GM23338 (cell line): ENCODE measurements around the gene CHMP4B. TPM values are rescaled to one million over a fixed set of nuclear protein-coding genes. Genes with fewer than 3 reads are reported as not detected.

Experiments
- ATAC-seq: fragments of 200-7000 bp; cut with Tn5 transposase; 3 replicates; pipeline ENCODE4 v1.9.1; 2020
- DNase-seq: peaks from one replicate; pipeline ENCODE4 v3.0.0-alpha.2; 2015; ENCODE audit warnings: low spot score
- H2AFZ ChIP-seq: fragments of 200-600 bp; sonication (generic); 2 replicates; pipeline ENCODE4 v1.8.0; 2016; ENCODE audit warnings: antibody characterized with exemption, mild to moderate bottlenecking, moderate library complexity
- H3F3A ChIP-seq: fragments of 200-600 bp; sonication (generic); replicated peaks from 2 replicates; pipeline ENCODE4 v1.8.0; 2017; ENCODE audit warnings: antibody characterized with exemption, mixed run types, low read depth
- H3K27ac ChIP-seq: fragments of 200-600 bp; sonication (generic); 2 replicates; pipeline ENCODE4 v1.6.1; 2016; ENCODE audit warnings: low read depth
- H3K27me3 ChIP-seq: fragments of 200-600 bp; sonication (generic); 2 replicates; pipeline ENCODE4 v1.8.0; 2016; ENCODE audit warnings: mild to moderate bottlenecking, mixed run types, moderate library complexity; ENCODE audit not compliant: insufficient read depth
- H3K36me3 ChIP-seq: fragments of 200-600 bp; sonication (generic); 2 replicates; pipeline ENCODE4 v1.8.0; 2016; ENCODE audit warnings: mild to moderate bottlenecking; ENCODE audit not compliant: insufficient read depth
- H3K4me1 ChIP-seq: fragments of 200-600 bp; sonication (generic); 2 replicates; pipeline ENCODE4 v1.8.0; 2016; ENCODE audit warnings: mild to moderate bottlenecking, moderate library complexity; ENCODE audit not compliant: insufficient read depth
- H3K4me2 ChIP-seq: fragments of 200-600 bp; sonication (generic); 2 replicates; pipeline ENCODE4 v1.7.1; 2017; ENCODE audit warnings: mixed run types
- H3K4me3 ChIP-seq: fragments of 200-600 bp; sonication (generic); 2 replicates; pipeline ENCODE4 v1.6.1; 2016; ENCODE audit warnings: mixed run types
- H3K79me2 ChIP-seq: fragments of 200-600 bp; sonication (generic); replicated peaks from 2 replicates; pipeline ENCODE4 v1.8.0; 2017; ENCODE audit warnings: mild to moderate bottlenecking; ENCODE audit not compliant: insufficient read depth
- H3K9me2 ChIP-seq: fragments of 200-600 bp; sonication (generic); 2 replicates; pipeline ENCODE4 v1.8.0; 2017; ENCODE audit not compliant: insufficient read depth
- H4K20me1 ChIP-seq: fragments of 200-600 bp; sonication (generic); replicated peaks from 2 replicates; pipeline ENCODE4 v1.8.0; 2017; ENCODE audit warnings: mild to moderate bottlenecking; ENCODE audit not compliant: insufficient read depth
- H3K27ac Mint-ChIP-seq: 2 replicates; pipeline ENCODE4 v1.8.0; 2020; ENCODE audit warnings: inconsistent platforms, mild to moderate bottlenecking, moderate library complexity, mixed read lengths
- H3K27me3 Mint-ChIP-seq: 3 replicates; pipeline ENCODE4 v1.8.0; 2022; ENCODE audit warnings: low read depth, mild to moderate bottlenecking, moderate library complexity, mixed read lengths, inconsistent platforms; ENCODE audit not compliant: insufficient read depth, poor library complexity
- H3K36me3 Mint-ChIP-seq: 3 replicates; pipeline ENCODE4 v1.8.0; 2021; ENCODE audit warnings: low read depth, mild to moderate bottlenecking, inconsistent platforms, moderate library complexity, mixed read lengths
- H3K4me1 Mint-ChIP-seq: 3 replicates; pipeline ENCODE4 v1.8.0; 2020; ENCODE audit warnings: mild to moderate bottlenecking, inconsistent platforms, mixed read lengths
- H3K4me3 Mint-ChIP-seq: 3 replicates; pipeline ENCODE4 v1.8.0; 2021; ENCODE audit warnings: moderate library complexity, mild to moderate bottlenecking, inconsistent platforms, mixed read lengths
- H3K9me3 Mint-ChIP-seq: 3 replicates; pipeline ENCODE4 v1.8.0; 2020; ENCODE audit warnings: moderate library complexity, mild to moderate bottlenecking, inconsistent platforms, mixed read lengths
- CREB1 ChIP-seq: fragments of 250-450 bp; sonication (Bioruptor Pico); IDR thresholded peaks from 2 replicates; pipeline ENCODE4 v1.5.0; 2020; ENCODE audit warnings: low read depth, mild to moderate bottlenecking, moderate library complexity
- EZH2phosphoT487 ChIP-seq: fragments of 200-600 bp; sonication (generic); IDR thresholded peaks from one replicate; pipeline ENCODE4 v1.8.1; 2018; ENCODE audit warnings: antibody characterized with exemption; ENCODE audit not compliant: unreplicated experiment
- JUNB ChIP-seq: IDR thresholded peaks from one replicate; pipeline ENCODE4 v1.6.1; 2016; ENCODE audit warnings: antibody characterized with exemption; ENCODE audit not compliant: unreplicated experiment
- NANOG ChIP-seq: IDR thresholded peaks from 2 replicates; pipeline ENCODE4 v1.6.1; 2016; ENCODE audit warnings: antibody characterized with exemption, borderline replicate concordance
- POLR2AphosphoS5 ChIP-seq: IDR thresholded peaks from 2 replicates; pipeline ENCODE4 v1.6.1; 2016; ENCODE audit warnings: antibody characterized with exemption, low read depth
- STAT1 ChIP-seq: IDR thresholded peaks from one replicate; pipeline ENCODE4 v1.6.1; 2016; ENCODE audit warnings: antibody characterized with exemption; ENCODE audit not compliant: unreplicated experiment
- ZNF114 ChIP-seq: fragments of 250-450 bp; sonication (Bioruptor Pico); IDR thresholded peaks from 2 replicates; pipeline ENCODE4 v1.5.0; 2020; ENCODE audit warnings: mild to moderate bottlenecking, moderate library complexity
- ZNF331 ChIP-seq: fragments of 250-450 bp; sonication (Bioruptor Pico); IDR thresholded peaks from 2 replicates; pipeline ENCODE4 v1.5.0; 2020; ENCODE audit warnings: low read depth, mild to moderate bottlenecking, moderate library complexity
- ZNF462 ChIP-seq: fragments of 250-450 bp; sonication (Bioruptor Pico); IDR thresholded peaks from 2 replicates; pipeline ENCODE4 v1.5.0; 2020; ENCODE audit warnings: mild to moderate bottlenecking, moderate library complexity
- polyA plus RNA-seq: library from polyadenylated mRNA; unstranded; fragments of >200 nt; fragmentation: Nextera tagmentation; extraction: Ambion mirVana; gene quantifications from 2 replicates; pipeline ENCODE4 v1.2.1, GENCODE V29; 2016
- total RNA-seq: library from RNA; depleted of rRNA; stranded (reverse); fragments of >200 nt; shearing (Covaris generic); gene quantifications from 2 replicates; pipeline ENCODE4 v1.2.3, GENCODE V29; 2014
- TF ChIP-seq, protein P1 (sequence below): IDR thresholded peaks from one replicate; pipeline ENCODE4 v1.6.1; 2018; ENCODE audit warnings: antibody characterized with exemption; ENCODE audit not compliant: unreplicated experiment

Gene CHMP4B
- total and polyA plus RNA-seq, 2 experiments from 2014 or later: 14.5 to 49.3 TPM

GRCh38 chr20:33878583-33878982, 67.4 kb downstream of the CHMP4B start:
- Mint-ChIP-seq H3K27ac (no peak overlapping the region), H3K36me3 (no peaks in the 10 kb centered on the region; the same call in 2 of the 3 replicates), H3K4me1 (peaks cover under 1% of the 10 kb centered on the region; the same call in 1 of the 3 replicates), H3K9me3 (peaks cover 17% of the 10 kb centered on the region), H3K27me3 (peaks cover 12% of the 10 kb centered on the region), H3K4me3 (no peak overlapping the region)
- DNase-seq (no peak), ATAC-seq (no peak)
- Histone ChIP-seq H3K4me2 (no peak overlapping the region), H3K9me2 (no peaks in the 10 kb centered on the region), H3K4me3 (no peak overlapping the region), H3K4me1 (no peaks in the 10 kb centered on the region), H3K27ac (no peak overlapping the region), H3K79me2 (no peaks in the 10 kb centered on the region), H4K20me1 (no peaks in the 10 kb centered on the region), H3K27me3 (no peaks in the 10 kb centered on the region), H3K36me3 (no peaks in the 10 kb centered on the region), H2AFZ (no peak overlapping the region), H3F3A (no peaks in the 10 kb centered on the region)
- TF ChIP-seq NANOG: no peak
- TF ChIP-seq EZH2phosphoT487: no peak
- no peak for TF ChIP-seq CREB1 (CRISPR knock-in tag)
- TF ChIP-seq ZNF114 (CRISPR knock-in tag): no peak
- no peak for TF ChIP-seq ZNF331
- no peak for TF ChIP-seq ZNF462 (CRISPR knock-in tag)
- no peak for TF ChIP-seq STAT1
- TF ChIP-seq, protein P1, sequence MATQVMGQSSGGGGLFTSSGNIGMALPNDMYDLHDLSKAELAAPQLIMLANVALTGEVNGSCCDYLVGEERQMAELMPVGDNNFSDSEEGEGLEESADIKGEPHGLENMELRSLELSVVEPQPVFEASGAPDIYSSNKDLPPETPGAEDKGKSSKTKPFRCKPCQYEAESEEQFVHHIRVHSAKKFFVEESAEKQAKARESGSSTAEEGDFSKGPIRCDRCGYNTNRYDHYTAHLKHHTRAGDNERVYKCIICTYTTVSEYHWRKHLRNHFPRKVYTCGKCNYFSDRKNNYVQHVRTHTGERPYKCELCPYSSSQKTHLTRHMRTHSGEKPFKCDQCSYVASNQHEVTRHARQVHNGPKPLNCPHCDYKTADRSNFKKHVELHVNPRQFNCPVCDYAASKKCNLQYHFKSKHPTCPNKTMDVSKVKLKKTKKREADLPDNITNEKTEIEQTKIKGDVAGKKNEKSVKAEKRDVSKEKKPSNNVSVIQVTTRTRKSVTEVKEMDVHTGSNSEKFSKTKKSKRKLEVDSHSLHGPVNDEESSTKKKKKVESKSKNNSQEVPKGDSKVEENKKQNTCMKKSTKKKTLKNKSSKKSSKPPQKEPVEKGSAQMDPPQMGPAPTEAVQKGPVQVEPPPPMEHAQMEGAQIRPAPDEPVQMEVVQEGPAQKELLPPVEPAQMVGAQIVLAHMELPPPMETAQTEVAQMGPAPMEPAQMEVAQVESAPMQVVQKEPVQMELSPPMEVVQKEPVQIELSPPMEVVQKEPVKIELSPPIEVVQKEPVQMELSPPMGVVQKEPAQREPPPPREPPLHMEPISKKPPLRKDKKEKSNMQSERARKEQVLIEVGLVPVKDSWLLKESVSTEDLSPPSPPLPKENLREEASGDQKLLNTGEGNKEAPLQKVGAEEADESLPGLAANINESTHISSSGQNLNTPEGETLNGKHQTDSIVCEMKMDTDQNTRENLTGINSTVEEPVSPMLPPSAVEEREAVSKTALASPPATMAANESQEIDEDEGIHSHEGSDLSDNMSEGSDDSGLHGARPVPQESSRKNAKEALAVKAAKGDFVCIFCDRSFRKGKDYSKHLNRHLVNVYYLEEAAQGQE: no peak
- no peak for TF ChIP-seq POLR2AphosphoS5
- TF ChIP-seq JUNB: no peak
